Head of caudate nucleus (tissue), 42 donors: ENCODE measurements around the gene COBLL1.
"Not testable (repeated sequence)": the region's sequence is repeated elsewhere in the genome, so short reads cannot be mapped to it uniquely, and the experiment has no call there.

Experiments used
- DNase-seq, 42 donors: peaks; one replicate each; pipeline versions ENCODE4 v3.0.0 to v3.0.0-alpha.2; 2020 to 2021; ENCODE audit warnings: mixed read lengths in 7 of 42
- intact Hi-C: fragments of 100-400 bp; cut with DNase I; formaldehyde crosslinking; loops from one replicate; pipeline ENCODE4 v1.15.0; 2022

Gene COBLL1

GRCh38 chr2:164766954-164767320, 74.7 kb downstream of the COBLL1 start:
- intact Hi-C loops: no loop called here
- no peak for DNase-seq

GRCh38 chr2:164766216-164766953, 75.2 kb downstream of the COBLL1 start:
- DNase-seq: no peak
- intact Hi-C loops: no loop called here

- intact Hi-C loops: no loop called here
- DNase-seq: no peak
Measured at GRCh38 chr2:164764996-164765395, 76.6 kb downstream of the COBLL1 start.

- DNase-seq: no peak
- intact Hi-C loops: no loop called here
Measured at GRCh38 chr2:164764474-164764873, 77.1 kb downstream of the COBLL1 start.

GRCh38 chr2:164763431-164763830, 78.2 kb downstream of the COBLL1 start:
- DNase-seq: no peak
- intact Hi-C loops: no loop called here

GRCh38 chr2:164761737-164762460, 79.7 kb downstream of the COBLL1 start:
- intact Hi-C loops: no loop called here
- DNase-seq: no peak

- intact Hi-C loops, DNase-seq: not testable (repeated sequence)
Measured at GRCh38 chr2:164761201-164761600, 80.4 kb downstream of the COBLL1 start.

- intact Hi-C loops: no loop called here
- DNase-seq: no peak
Measured at GRCh38 chr2:164760179-164760578, 81.4 kb downstream of the COBLL1 start.

- intact Hi-C loops: no loop called here
- no peak for DNase-seq
Measured at GRCh38 chr2:164757934-164758695, 83.5 kb downstream of the COBLL1 start.

- intact Hi-C loops: no loop called here
- DNase-seq: no peak
Measured at GRCh38 chr2:164756773-164757172, 84.8 kb downstream of the COBLL1 start.

- intact Hi-C loops: no loop called here
Measured at GRCh38 chr2:164755952-164756351, 85.7 kb downstream of the COBLL1 start.

GRCh38 chr2:164754157-164755093, 87.2 kb downstream of the COBLL1 start:
- intact Hi-C loops: no loop called here
- no peak for DNase-seq

More at GRCh38 chr2:164755952-164756351, 85.7 kb downstream of the COBLL1 start:
- no peak for DNase-seq

GRCh38 chr2:164752956-164753355, 88.7 kb downstream of the COBLL1 start:
- DNase-seq: no peak
- intact Hi-C loops: no loop called here

GRCh38 chr2:164747783-164748433, 93.7 kb downstream of the COBLL1 start:
- no peak for DNase-seq
- intact Hi-C loops: no loop called here

GRCh38 chr2:164747140-164747539, 94.5 kb downstream of the COBLL1 start:
- DNase-seq: no peak
- intact Hi-C loops: no loop called here

GRCh38 chr2:164746713-164747112, 94.9 kb downstream of the COBLL1 start:
- no peak for DNase-seq
- intact Hi-C loops: no loop called here

GRCh38 chr2:164745012-164745797, 96.4 kb downstream of the COBLL1 start:
- no peak for DNase-seq
- intact Hi-C loops: no loop called here
